GM21576 (cell line): Measurements from ENCODE around the gene PLXNB2.
A peak's percentile ranks its signal among the peaks of the same experiment; 100 is the strongest.
"Not testable (repeated sequence)": the region's sequence is repeated elsewhere in the genome, so short reads cannot be mapped to it uniquely, and the experiment has no call there.

ENCODE experiments used
- ATAC-seq: cut with Tn5 transposase; IDR thresholded peaks from one replicate; pipeline ENCODE4 v1.9.1; 2021; ENCODE audit warnings: mild to moderate bottlenecking, moderate library complexity; ENCODE audit not compliant: unreplicated experiment

Gene PLXNB2

GRCh38 chr22:50281957-50282356, 25.5 kb downstream of the PLXNB2 start:
- no peak for ATAC-seq

- ATAC-seq = no peak
These were observed 26.1 kb downstream of the PLXNB2 start for GRCh38 chr22:50281384-50281760.

- no peak for ATAC-seq
These were observed 26.6 kb downstream of the PLXNB2 start for GRCh38 chr22:50280708-50281383.

- ATAC-seq = no peak
These were observed 27.3 kb downstream of the PLXNB2 start for GRCh38 chr22:50280022-50280707.

GRCh38 chr22:50278956-50279619, 28.4 kb downstream of the PLXNB2 start:
- no peak for ATAC-seq

- no peak for ATAC-seq
These were observed 29.0 kb downstream of the PLXNB2 start for GRCh38 chr22:50278461-50278860.

GRCh38 chr22:50277761-50278160, 29.7 kb downstream of the PLXNB2 start:
- no peak for ATAC-seq

GRCh38 chr22:50276143-50276542, 31.3 kb downstream of the PLXNB2 start:
- peak; percentile 74 for ATAC-seq

- no peak for ATAC-seq
These were observed 32.0 kb downstream of the PLXNB2 start for GRCh38 chr22:50275181-50276055.

- no peak for ATAC-seq
These were observed 32.7 kb downstream of the PLXNB2 start for GRCh38 chr22:50274771-50275170.

GRCh38 chr22:50274311-50274710, 33.1 kb downstream of the PLXNB2 start:
- no peak for ATAC-seq

- ATAC-seq = not testable (repeated sequence)
These were observed 33.7 kb downstream of the PLXNB2 start for GRCh38 chr22:50273781-50274180.

GRCh38 chr22:50273352-50273751, 34.1 kb downstream of the PLXNB2 start:
- not testable (repeated sequence) for ATAC-seq

- ATAC-seq = no peak
These were observed 35.2 kb downstream of the PLXNB2 start for GRCh38 chr22:50272044-50272802.

GRCh38 chr22:50271519-50271970, 35.9 kb downstream of the PLXNB2 start:
- no peak for ATAC-seq

- no peak for ATAC-seq
These were observed 36.6 kb downstream of the PLXNB2 start for GRCh38 chr22:50270666-50271394.

GRCh38 chr22:50269970-50270665, 37.3 kb downstream of the PLXNB2 start, which contains the start of gene MAPK11:
TSS of gene MAPK11 (minus strand) at chr22:50270380. CDS start at chr22:50270292, 88 bp downstream.
- ATAC-seq = no peak

- no peak for ATAC-seq
These were observed 37.9 kb downstream of the PLXNB2 start for GRCh38 chr22:50269573-50269969.

GRCh38 chr22:50268655-50269113, 38.8 kb downstream of the PLXNB2 start:
- no peak for ATAC-seq
